ENCODE results near the gene RAB1B.

RAB1B gene

GRCh38 chr11:66322732-66323427 is 54.4 kb downstream of the RAB1B start:
- Mint-ChIP-seq H3K9me3 (no peaks in the 10 kb centered on the region), H3K27ac (no peak overlapping the region), H3K4me3 (no peak overlapping the region), H3K36me3 (no peaks in the 10 kb centered on the region), H3K4me1 (peaks cover 64% of the 10 kb centered on the region)
- DNase-seq (ENCODE audit: low spot score in 2 of 2), result no peak
- ATAC-seq, result no peak

DNA sequence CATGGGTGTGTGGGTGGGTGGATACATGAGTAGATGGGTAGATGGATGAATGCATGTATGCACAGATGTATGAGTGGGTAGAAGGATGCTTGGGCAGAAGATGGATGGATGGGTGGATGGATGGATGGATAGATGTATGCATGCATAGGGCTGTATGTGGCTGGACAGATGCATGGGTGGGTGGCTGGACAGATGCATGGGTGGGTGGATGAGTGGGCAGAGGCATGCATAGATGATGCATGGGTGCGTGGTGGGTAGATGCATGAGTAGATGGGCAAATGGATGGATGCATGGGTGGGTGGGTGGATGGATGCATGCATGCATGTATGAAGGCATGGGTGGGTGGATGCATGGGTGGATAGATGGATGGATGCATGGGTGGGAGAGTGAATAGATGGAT is 55.2 kb downstream of the RAB1B start:
- no peak overlapping the region for H3K4me3 Mint-ChIP-seq
- no peaks in the 10 kb centered on the region for H3K9me3 Mint-ChIP-seq
- no peak overlapping the region for H3K27ac Mint-ChIP-seq
- no peaks in the 10 kb centered on the region for H3K36me3 Mint-ChIP-seq
- DNase-seq (ENCODE audit: low spot score in 2 of 2) (no peak), ATAC-seq (no peak)
- H3K4me1 Mint-ChIP-seq, result peaks cover 64% of the 10 kb centered on the region

DNA sequence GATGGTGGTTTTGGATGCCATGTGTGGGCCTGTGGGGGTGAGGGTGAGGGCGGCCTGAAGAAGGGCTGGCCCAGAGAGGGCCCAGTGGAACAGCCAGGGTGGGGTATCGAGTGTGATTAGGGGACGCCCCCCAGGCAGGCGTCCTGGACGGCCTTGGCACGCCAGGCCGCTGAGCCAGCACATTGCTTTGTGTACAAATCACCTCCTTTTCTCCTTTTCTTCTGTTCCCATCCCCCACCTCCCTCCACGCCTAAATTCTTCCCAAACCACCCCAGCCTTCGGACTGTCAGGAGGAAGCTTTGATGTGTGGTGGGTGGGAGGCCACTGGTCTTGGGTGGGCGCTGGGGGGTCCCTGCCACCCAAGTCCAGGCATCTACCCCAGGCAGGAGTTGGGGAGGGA is 56.2 kb downstream of the RAB1B start:
- Mint-ChIP-seq H3K9me3 (no peaks in the 10 kb centered on the region), H3K36me3 (no peaks in the 10 kb centered on the region), H3K27ac (peak overlapping the region; percentile 37), H3K4me3 (no peak overlapping the region), H3K4me1 (peaks cover 58% of the 10 kb centered on the region)
- no peak for ATAC-seq
- DNase-seq (ENCODE audit: low spot score in 2 of 2), result no peak

- peaks cover 58% of the 10 kb centered on the region for H3K4me1 Mint-ChIP-seq
- peak overlapping the region; percentile 86 for H3K27ac Mint-ChIP-seq
- ATAC-seq, result no peak
- no peaks in the 10 kb centered on the region for H3K36me3 Mint-ChIP-seq
- DNase-seq (ENCODE audit: low spot score in 2 of 2), result no peak
- no peaks in the 10 kb centered on the region for H3K9me3 Mint-ChIP-seq
- H3K4me3 Mint-ChIP-seq, result no peak overlapping the region
Measured at GRCh38 chr11:66325263-66325671, 56.8 kb downstream of the RAB1B start.

- peak; percentile 3 for ATAC-seq
- Mint-ChIP-seq H3K36me3 (no peaks in the 10 kb centered on the region), H3K4me3 (peak overlapping the region; percentile 19), H3K4me1 (peaks cover 58% of the 10 kb centered on the region), H3K27ac (peak overlapping the region; percentile 86), H3K9me3 (no peaks in the 10 kb centered on the region)
- peak in 1 of 2 donors; percentile 59 for DNase-seq (ENCODE audit: low spot score in 2 of 2)
Measured at GRCh38 chr11:66326261-66327111, 58.0 kb downstream of the RAB1B start.
